Amniotic stem cell (primary cell): Measurements from ENCODE around the gene CEP20.
A peak's percentile ranks its signal among the peaks of the same experiment; 100 is the strongest.

Experiments
- DNase-seq: peaks from one replicate; lab custom pipeline; 2025; lab: John Stamatoyannopoulos, UW

Gene CEP20

GRCh38 chr16:15897834-15898254 is 9.4 kb upstream of the CEP20 start:
- DNase-seq = peak; percentile 4

GRCh38 chr16:15897121-15897780 is 8.8 kb upstream of the CEP20 start:
- DNase-seq = no peak

- no peak for DNase-seq
These were observed 6.4 kb upstream of the CEP20 start for GRCh38 chr16:15894571-15895374.

GRCh38 chr16:15891508-15891907 is 3.1 kb upstream of the CEP20 start:
- no peak for DNase-seq

GRCh38 chr16:15887283-15887682 is 1.1 kb downstream of the CEP20 start:
- DNase-seq = no peak

DNA sequence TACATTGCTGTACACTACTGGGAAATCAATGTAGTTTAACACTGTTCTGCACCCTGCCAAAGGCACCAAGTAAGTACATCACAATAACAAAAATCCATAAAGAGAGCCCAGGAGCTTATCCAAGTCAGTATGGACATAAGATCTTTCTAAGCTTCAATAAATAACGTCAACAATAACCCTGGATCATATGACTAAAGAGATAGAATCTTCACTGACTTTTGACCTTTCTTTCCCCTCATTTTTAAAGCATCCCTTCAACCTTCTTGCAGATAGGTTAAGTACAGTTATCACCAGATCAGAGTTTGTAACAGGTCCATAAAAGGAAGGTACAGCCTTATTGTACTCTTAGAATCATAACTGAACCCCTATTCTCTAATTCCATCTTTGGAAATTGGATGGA is 2.3 kb downstream of the CEP20 start:
- DNase-seq = no peak

DNA sequence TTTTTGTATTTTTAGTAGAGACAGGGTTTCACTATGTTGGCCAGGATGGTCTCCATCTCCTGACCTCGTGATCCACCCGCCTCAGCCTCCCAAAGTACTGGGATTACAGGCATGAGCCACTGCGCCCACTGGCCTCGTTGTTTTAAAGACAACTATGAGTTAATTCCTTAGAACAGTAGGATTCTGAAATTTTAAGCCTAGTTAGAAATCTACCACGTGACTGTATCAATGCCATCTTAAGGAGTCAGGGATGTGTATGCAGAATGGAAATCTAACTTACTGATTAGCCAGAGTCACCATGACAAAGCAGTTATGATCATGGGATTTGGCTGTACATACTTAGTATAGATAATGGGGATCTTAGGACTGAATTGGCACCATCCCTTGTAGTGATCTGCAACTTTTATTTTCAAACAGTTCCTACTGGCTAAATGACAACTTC is 2.8 kb downstream of the CEP20 start:
- no peak for DNase-seq

DNA sequence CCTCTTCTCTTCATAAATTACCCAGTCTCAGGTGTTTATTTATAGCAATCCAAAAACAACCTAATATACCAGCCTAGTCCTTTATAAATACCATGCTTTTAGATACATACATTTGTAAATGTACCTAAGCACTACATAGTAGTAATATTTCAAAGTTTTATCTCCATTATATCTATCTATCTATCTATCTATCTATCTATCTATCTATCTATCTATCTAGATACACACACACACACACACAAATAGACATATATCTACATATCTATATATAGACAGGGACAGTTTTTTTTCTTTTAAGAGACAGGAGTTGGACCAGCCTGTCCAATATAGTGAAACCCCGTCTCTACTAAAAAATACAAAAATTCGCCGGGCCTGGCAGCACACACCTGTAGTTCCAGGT is 5.8 kb downstream of the CEP20 start:
- no peak for DNase-seq

- DNase-seq = no peak
These were observed 6.5 kb downstream of the CEP20 start for GRCh38 chr16:15881794-15882379.

GRCh38 chr16:15880434-15881308 is 7.7 kb downstream of the CEP20 start:
- DNase-seq = no peak

DNA sequence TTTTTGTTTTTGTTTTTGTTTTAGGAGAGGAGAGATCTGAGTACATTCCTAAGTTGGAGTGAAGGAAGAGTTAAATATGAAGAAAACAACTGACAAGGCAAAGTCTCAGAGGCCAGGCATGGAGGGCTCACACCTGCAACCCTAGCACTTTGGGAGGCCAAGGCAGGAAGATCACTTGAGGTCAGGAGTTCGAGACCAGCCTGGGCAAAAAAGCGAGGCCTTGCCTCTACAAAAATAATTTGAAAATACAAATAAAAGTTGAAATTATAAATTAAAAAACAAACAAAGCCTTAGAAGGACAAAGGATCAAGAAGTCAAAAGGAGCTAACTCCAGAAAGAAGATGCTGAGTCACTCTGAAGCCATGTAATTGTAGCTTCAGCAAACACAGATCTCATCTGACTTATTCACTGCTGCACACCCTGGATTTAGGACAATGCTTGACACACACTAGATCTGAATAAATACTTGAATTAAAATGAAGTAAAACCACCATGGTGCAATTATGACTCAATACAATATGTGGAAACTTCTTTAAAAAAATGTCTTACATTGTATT is 9.1 kb downstream of the CEP20 start:
- peak; percentile 39 for DNase-seq

DNA sequence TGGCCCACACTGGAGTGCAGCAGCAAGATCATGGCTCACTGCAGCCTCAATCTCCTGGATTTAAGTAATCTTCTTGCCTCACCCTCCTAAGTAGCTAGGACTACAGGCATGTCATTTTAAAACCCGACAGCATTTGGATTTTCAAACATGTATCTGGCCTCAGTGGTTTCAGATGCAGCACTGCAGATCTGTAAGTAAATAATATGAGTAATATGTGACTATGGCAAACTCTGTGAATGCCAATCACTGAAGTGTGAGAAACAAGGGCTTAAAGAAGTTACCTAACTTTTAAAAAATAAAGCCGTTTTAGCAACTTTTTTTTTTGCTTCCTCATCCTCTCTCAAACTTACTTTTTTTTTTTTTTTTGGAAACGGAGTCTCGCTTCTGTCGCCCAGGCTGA is 11.9 kb downstream of the CEP20 start:
- no peak for DNase-seq

DNA sequence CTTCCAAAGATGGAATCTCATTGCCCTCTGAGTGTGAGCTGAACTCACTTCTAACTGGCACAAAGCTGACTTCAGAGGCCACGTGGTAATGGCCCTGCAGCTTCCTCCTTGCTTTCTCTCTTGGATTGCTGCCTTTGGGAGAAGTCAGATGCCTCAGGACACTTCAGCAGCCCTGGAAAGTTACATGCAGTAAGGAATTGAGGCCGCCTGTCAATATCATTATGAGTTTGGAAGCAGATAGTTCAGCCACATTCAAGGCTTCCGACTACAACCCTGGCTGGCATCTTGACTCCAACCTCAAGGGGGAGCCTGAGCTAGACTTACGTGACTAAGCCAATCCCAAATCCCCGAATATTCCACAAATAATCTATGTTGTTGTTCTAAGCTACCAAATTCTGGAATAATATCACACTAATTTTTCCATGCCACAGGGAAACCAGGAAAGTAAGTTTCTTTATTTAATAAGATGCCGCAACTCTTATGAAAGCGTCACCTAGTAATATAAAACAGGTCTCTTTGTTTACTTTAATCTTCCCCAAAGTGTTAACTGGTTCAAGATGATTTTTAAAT is 13.6 kb downstream of the CEP20 start:
- peak; percentile 64 for DNase-seq

DNA sequence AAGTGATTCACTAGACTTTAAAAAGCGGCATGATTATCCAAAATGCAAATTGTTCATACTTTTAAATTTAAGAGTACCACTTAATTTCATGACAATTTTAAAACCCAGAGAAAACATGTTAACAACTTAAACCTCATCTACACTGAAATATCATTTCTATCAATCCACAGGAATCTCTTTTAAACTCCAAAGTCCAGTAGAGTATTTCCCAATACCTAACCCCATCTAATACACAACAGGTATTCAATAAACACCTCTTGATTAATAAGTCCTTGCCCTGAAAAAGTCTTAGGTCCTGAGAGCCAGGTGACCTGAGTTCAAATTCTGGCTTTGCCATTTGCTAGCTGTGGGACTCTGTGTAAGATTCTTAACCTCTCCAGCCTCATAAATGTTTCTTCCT is 14.7 kb downstream of the CEP20 start:
- no peak for DNase-seq

- no peak for DNase-seq
These were observed 15.1 kb downstream of the CEP20 start for GRCh38 chr16:15873301-15873700.

DNA sequence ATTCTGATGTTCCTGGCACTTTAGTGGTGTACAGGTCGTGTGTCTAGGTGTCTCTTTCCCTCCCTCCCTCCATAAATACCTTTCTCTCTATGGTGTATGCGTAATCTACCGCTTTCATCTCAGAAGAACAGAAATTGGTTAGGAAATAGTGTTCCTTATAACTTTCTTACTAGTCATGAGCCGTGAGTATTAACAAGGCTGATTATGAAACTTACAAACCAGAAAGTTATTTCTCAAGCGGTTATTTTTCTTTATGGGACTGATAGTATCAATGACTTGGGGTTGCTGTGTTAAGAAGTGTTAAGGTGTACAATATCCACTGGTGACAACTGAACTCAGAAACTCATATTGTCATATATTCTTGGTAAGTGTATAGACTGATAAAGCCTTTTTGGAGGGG is 18.4 kb downstream of the CEP20 start:
- DNase-seq = no peak

GRCh38 chr16:15866451-15866850 is 22.0 kb downstream of the CEP20 start:
- no peak for DNase-seq

- no peak for DNase-seq
These were observed 22.7 kb downstream of the CEP20 start for GRCh38 chr16:15865742-15866141.

- DNase-seq = no peak
These were observed 23.5 kb downstream of the CEP20 start for GRCh38 chr16:15864939-15865338.

DNA sequence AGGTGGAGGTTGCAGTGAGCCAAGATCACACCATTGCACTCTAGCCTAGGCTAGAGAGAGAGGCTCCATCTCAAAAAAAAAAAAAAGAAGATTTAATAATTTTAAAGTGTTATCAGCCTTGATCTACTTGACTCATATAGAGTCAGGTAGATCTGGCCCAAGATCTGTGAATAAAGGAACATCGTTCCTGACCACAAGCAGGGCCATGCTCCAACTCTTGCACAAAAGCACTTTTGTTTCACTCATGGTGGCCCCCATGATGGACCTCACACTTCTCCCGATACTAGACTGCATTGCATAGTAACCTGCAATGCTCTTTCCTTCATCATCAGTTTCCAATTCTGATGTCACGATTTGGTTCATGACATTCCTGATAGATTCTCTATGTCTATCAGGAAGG is 26.4 kb downstream of the CEP20 start:
- no peak for DNase-seq

- no peak for DNase-seq
These were observed 29.3 kb downstream of the CEP20 start for GRCh38 chr16:15858921-15859668.
